Activated naive CD8-positive, alpha-beta T cell treated with anti-CD3 and anti-CD28 coated beads, Interleukin-2, amount 10 ng/mL, durations not matched to agents 7 days and 5 days (primary cell): ENCODE data around the gene PAWR. TPM values are rescaled to one million over a fixed set of nuclear protein-coding genes. Genes with fewer than 3 reads are reported as not detected.
"Not testable (repeated sequence)": the region's sequence is repeated elsewhere in the genome, so short reads cannot be mapped to it uniquely, and the experiment has no call there.

Experiments used
- ATAC-seq: fragments of 150-1000 bp; cut with Tn5 transposase; one replicate; pipeline ENCODE4 v1.10.0; 2021; ENCODE audit warnings: low read depth, moderate library complexity
- POLR2A ChIA-PET: fragments of 350-600 bp; sonication (Branson Sonifier 250); formaldehyde crosslinking; loops from one replicate; lab custom pipeline; 2021; ENCODE audit warnings: antibody characterized with exemption; lab: Charles Lee
- DNase-seq: peaks from one replicate; pipeline ENCODE4 v3.0.0; 2021
- H3K27ac Mint-ChIP-seq: one replicate; pipeline ENCODE4 v1.8.0; 2022; ENCODE audit warnings: mild to moderate bottlenecking, mixed read lengths
- H3K27me3 Mint-ChIP-seq: one replicate; pipeline ENCODE4 v1.8.0; 2022; ENCODE audit warnings: mild to moderate bottlenecking, moderate library complexity, mixed read lengths
- H3K36me3 Mint-ChIP-seq: one replicate; pipeline ENCODE4 v1.8.0; 2021; ENCODE audit warnings: mild to moderate bottlenecking, mixed read lengths
- H3K4me1 Mint-ChIP-seq: one replicate; pipeline ENCODE4 v1.8.0; 2021; ENCODE audit warnings: mixed read lengths
- H3K4me3 Mint-ChIP-seq: one replicate; pipeline ENCODE4 v1.8.0; 2022; ENCODE audit warnings: mild to moderate bottlenecking, moderate library complexity, mixed read lengths
- H3K9me3 Mint-ChIP-seq: one replicate; pipeline ENCODE4 v1.8.0; 2021; ENCODE audit warnings: mixed read lengths
- total RNA-seq, 2 experiments: library from RNA; stranded (reverse); gene quantifications; one replicate each; pipeline ENCODE4 v1.2.3, GENCODE V29; 2021

PAWR gene
- total RNA-seq, 2 experiments from 2014 or later = 4.7 to 5.7 TPM

- DNase-seq (no peak), ATAC-seq (no peak)
- Mint-ChIP-seq H3K27me3 (peaks cover 3% of the 10 kb centered on the region), H3K36me3 (no peaks in the 10 kb centered on the region), H3K9me3 (peaks cover 2% of the 10 kb centered on the region), H3K4me1 (no peaks in the 10 kb centered on the region), H3K27ac (no peak overlapping the region), H3K4me3 (no peak overlapping the region)
- POLR2A ChIA-PET = no interaction called here
Measured at GRCh38 chr12:79555028-79555925, 135.5 kb downstream of the PAWR start.

DNA sequence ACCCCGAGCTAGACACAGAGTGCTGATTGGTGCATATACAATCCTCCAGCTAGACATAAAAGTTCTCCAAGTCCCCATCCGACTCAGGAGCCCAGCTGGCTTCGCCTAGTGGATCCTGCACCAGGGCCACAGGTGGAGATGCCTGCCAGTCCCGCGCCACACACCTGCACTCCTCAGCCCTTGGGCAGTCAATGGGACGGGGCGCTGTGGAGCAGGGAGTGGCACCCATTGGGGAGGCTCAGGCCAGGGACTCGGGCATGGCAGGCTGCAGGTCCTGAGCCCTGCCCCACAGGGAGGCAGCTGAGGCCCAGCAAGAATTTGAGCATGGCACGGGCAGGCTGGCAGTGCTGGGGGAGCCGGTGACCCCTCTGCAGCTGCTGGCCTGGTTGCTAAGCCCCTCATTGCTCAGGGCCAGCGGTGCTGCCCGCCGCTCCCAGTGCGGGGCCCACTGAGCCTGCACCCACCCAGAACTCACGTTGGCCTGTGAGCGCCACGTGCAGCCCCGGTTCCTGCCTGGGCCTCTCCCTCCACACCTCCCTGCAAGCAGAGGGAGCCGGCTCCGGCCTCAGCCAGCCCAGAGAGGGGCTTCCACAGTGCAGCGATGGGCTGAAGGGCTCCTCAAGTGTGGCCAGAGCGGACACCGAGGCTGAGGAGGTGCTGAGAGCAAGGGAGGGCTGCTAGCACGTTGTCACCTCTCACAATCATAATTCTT is 136.7 kb downstream of the PAWR start:
- ATAC-seq (no peak), DNase-seq (no peak)
- no peak overlapping the region for H3K27ac Mint-ChIP-seq
- peaks cover 3% of the 10 kb centered on the region for H3K27me3 Mint-ChIP-seq
- POLR2A ChIA-PET = no interaction called here
- H3K4me3 Mint-ChIP-seq = no peak overlapping the region
- H3K36me3 Mint-ChIP-seq = no peaks in the 10 kb centered on the region
- H3K4me1 Mint-ChIP-seq = no peaks in the 10 kb centered on the region
- H3K9me3 Mint-ChIP-seq = peaks cover 2% of the 10 kb centered on the region

GRCh38 chr12:79552192-79552591 is 138.6 kb downstream of the PAWR start:
- ATAC-seq (no peak), DNase-seq (no peak)
- H3K36me3 Mint-ChIP-seq = no peaks in the 10 kb centered on the region
- H3K4me1 Mint-ChIP-seq = no peaks in the 10 kb centered on the region
- peaks cover 2% of the 10 kb centered on the region for H3K9me3 Mint-ChIP-seq
- POLR2A ChIA-PET = no interaction called here
- no peak overlapping the region for H3K4me3 Mint-ChIP-seq
- H3K27ac Mint-ChIP-seq = no peak overlapping the region
- H3K27me3 Mint-ChIP-seq = no peaks in the 10 kb centered on the region

GRCh38 chr12:79549531-79550271 is 141.1 kb downstream of the PAWR start:
- H3K27me3 Mint-ChIP-seq = no peaks in the 10 kb centered on the region
- no peaks in the 10 kb centered on the region for H3K4me1 Mint-ChIP-seq
- DNase-seq = no peak
- peaks cover 2% of the 10 kb centered on the region for H3K9me3 Mint-ChIP-seq
- H3K27ac Mint-ChIP-seq = no peak overlapping the region
- ATAC-seq = no peak
- H3K4me3 Mint-ChIP-seq = no peak overlapping the region
- POLR2A ChIA-PET = no interaction called here
- no peaks in the 10 kb centered on the region for H3K36me3 Mint-ChIP-seq

DNA sequence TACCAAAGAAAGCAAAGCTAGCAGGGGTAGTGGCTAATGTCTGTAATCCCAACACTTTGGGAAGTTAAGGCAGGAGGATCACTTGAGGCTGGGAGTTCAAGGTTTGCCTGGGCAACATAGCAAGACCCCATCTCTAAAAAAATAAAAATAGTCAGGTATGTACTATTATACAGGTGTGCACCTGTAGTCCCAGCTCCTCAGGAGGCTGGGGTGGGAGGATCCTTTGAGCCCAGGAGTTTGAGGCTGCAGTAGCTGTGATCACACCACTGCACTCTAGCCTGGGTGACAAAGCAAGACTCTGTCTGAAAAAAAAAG is 142.2 kb downstream of the PAWR start:
- H3K27ac Mint-ChIP-seq = no peak overlapping the region
- H3K36me3 Mint-ChIP-seq = no peaks in the 10 kb centered on the region
- H3K4me1 Mint-ChIP-seq = no peaks in the 10 kb centered on the region
- no peak overlapping the region for H3K4me3 Mint-ChIP-seq
- DNase-seq (no peak), ATAC-seq (no peak)
- POLR2A ChIA-PET = no interaction called here
- no peaks in the 10 kb centered on the region for H3K27me3 Mint-ChIP-seq
- H3K9me3 Mint-ChIP-seq = peaks cover 2% of the 10 kb centered on the region

DNA sequence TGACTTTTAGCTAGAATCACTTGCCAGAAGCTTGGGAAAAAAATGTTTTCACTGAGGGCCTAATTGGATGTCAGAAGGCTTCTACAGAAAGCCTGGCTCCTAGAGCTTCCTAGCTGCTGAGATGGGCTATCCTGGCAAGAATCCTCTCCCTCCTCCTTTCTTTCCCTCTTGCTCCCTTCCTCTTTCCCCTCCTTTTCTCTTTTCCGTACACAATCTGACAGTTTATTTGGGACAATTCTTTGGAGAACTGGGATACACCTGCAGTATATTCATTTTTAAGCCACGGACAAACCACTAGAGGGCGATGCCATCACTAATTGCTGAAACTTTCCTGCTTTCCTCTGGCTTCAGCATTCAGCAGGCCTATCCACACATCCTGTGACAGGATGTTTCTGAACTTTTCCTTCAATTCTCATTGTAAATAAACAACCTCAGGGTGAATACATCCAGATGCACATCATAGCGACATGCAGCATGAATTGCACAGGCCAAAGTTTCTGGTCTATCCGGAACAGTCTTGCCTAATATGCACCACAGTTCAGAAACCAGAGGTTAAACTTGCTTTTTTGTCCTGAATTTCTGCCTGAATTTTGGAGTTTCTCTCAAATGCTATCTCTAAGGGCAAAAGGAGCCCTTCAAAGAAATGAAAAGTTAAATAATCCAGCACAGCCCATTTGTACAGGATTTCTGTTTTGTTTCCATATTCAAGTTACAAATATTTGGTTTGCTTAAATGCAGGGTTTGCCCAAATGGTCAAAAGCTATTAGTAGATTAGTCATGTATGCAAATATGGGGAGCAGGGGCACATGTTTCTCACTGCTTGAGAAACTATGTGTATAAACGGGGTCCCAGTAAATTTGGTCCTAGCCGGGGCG is 142.8 kb downstream of the PAWR start:
- Mint-ChIP-seq H3K4me3 (no peak overlapping the region), H3K27me3 (no peaks in the 10 kb centered on the region), H3K9me3 (peaks cover 2% of the 10 kb centered on the region), H3K27ac (no peak overlapping the region), H3K4me1 (no peaks in the 10 kb centered on the region), H3K36me3 (no peaks in the 10 kb centered on the region)
- DNase-seq (no peak), ATAC-seq (no peak)
- POLR2A ChIA-PET = no interaction called here

- ATAC-seq (no peak), DNase-seq (no peak)
- Mint-ChIP-seq H3K27ac (no peak overlapping the region), H3K27me3 (no peaks in the 10 kb centered on the region), H3K4me1 (no peaks in the 10 kb centered on the region), H3K36me3 (no peaks in the 10 kb centered on the region), H3K4me3 (no peak overlapping the region), H3K9me3 (no peaks in the 10 kb centered on the region)
- POLR2A ChIA-PET = no interaction called here
Measured at GRCh38 chr12:79547044-79547734, 143.6 kb downstream of the PAWR start.

DNA sequence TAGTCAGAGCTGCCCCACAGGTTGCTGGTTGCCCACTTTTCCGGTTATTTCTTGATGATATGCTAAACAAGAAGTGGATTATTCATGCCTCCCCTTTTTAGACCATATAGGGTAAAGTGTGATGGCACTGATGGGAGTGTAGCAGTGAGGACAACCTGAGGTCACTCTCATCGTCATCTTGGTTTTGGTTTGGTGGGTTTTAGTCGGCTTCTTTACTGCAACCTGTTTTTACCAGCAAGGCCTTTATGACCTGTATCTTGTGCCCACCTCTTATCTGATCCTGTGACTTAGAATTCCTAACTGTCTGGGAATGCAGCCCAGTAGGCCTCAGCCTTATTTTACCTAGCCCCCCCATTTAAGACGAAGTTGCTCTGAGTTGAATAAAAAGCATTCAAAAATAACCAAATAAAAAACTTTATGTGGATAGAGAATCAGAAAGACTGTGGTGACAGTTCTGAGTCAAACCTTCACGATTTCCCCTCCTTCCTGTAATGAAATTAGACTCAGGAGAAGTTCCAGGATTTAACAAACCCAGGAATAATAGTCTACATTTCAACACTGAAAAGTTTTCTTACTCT is 144.2 kb downstream of the PAWR start:
- DNase-seq (no peak), ATAC-seq (no peak)
- Mint-ChIP-seq H3K27ac (no peak overlapping the region), H3K9me3 (no peaks in the 10 kb centered on the region), H3K4me3 (no peak overlapping the region), H3K36me3 (no peaks in the 10 kb centered on the region), H3K27me3 (no peaks in the 10 kb centered on the region), H3K4me1 (no peaks in the 10 kb centered on the region)
- POLR2A ChIA-PET = no interaction called here

DNA sequence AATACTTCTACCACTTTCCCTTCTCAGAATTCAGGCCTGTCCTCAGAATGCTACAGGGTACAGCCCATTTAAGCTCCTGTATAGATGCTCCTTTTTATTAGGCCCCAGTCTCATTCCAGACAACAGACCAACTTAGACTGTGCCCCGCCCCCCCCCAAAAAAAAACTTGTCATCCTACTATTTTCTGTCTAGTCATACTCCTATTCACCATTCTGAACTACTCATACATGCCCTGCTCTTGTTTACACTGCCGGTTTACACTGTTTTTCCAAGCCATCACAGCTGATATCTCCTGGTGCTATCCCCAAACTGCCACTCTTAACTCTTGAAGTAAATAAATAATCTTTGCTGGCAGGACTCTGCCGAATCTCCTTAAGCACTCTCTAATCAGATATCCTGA is 146.3 kb downstream of the PAWR start:
- H3K4me1 Mint-ChIP-seq, H3K4me3 Mint-ChIP-seq, H3K27me3 Mint-ChIP-seq, H3K27ac Mint-ChIP-seq, DNase-seq, ATAC-seq, H3K9me3 Mint-ChIP-seq, POLR2A ChIA-PET, H3K36me3 Mint-ChIP-seq: not testable (repeated sequence)

DNA sequence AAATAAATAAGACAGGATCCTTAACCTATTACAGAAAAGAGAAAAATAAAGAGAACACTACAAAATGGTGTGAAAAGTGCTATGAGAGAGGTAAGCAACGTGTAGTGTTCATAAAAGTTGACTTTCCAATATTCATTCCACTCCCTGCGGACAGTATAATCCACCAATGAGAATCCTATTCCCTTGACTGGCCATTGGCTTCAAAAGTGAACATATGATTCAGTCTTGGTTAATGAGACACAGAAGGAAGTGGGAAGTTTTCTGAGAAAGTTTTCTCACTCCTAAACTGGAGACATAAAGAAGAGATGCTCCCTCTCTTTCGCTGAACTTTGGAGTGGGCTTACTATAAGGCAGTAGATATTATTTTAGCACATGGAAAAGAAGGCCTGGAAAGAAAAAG is 153.1 kb downstream of the PAWR start:
- POLR2A ChIA-PET = no interaction called here
- H3K27me3 Mint-ChIP-seq = no peaks in the 10 kb centered on the region

DNA sequence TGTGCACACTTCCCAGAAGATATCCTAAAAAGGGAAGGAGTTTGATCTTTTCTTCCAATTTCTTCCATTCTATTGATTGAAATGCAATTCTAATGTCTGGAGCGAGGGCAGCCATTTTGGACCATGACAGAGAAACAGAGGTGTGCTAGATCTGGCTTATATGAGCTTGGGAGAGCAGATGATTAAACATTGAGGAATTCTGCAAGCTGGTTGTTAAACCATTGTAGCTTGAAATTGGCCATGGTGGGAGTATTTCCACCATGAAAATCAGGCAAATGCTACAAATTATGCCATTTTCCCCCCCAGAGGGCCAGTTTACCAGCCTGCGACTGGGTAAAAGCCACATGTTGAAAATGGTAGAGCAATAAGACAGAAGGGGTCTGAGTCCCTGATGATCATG is 155.0 kb downstream of the PAWR start:
- Mint-ChIP-seq H3K27me3 (no peaks in the 10 kb centered on the region), H3K4me1 (no peaks in the 10 kb centered on the region), H3K4me3 (no peak overlapping the region), H3K36me3 (no peaks in the 10 kb centered on the region), H3K27ac (no peak overlapping the region), H3K9me3 (no peaks in the 10 kb centered on the region)
- POLR2A ChIA-PET = no interaction called here
- no peak for DNase-seq
- no peak for ATAC-seq

More for the DNA sequence above, 153.1 kb downstream of the PAWR start:
- no peak overlapping the region for H3K27ac Mint-ChIP-seq
- H3K9me3 Mint-ChIP-seq = no peaks in the 10 kb centered on the region
- DNase-seq = no peak
- no peaks in the 10 kb centered on the region for H3K36me3 Mint-ChIP-seq
- no peak for ATAC-seq
- no peaks in the 10 kb centered on the region for H3K4me1 Mint-ChIP-seq
- no peak overlapping the region for H3K4me3 Mint-ChIP-seq
